HEK293 (cell line): Measurements from ENCODE around the gene LRRN2.

ENCODE experiments used
- CTCF ChIA-PET: fragments of 350-600 bp; formaldehyde crosslinking; extraction: SDS; loops from one replicate; lab custom pipeline; 2021; ENCODE audit warnings: antibody characterized with exemption; lab: Yijun Ruan, JAX
- POLR2A ChIA-PET: fragments of 300-600 bp; formaldehyde crosslinking; extraction: SDS; loops from one replicate; lab custom pipeline; 2020; ENCODE audit warnings: antibody characterized with exemption, inconsistent platforms; lab: Yijun Ruan, JAX
- H3K27ac ChIP-seq: fragments of 200-500 bp; sonication (Bioruptor generic); 2 replicates; pipeline ENCODE4 v1.5.1; 2014; ENCODE audit warnings: low read depth, low read length, control low read depth, inconsistent platforms; ENCODE audit errors: extremely low read depth
- H3K36me3 ChIP-seq, 2 experiments: fragments of 200-500 bp in 1 of 2; sonication (Bioruptor generic) in 1 of 2; 1 replicate in 1 of 2; 2 replicates in 1 of 2; pipeline ENCODE4 v1.5.1; 2014 to 2017; ENCODE audit warnings: inconsistent platforms in 2 of 2, low read length in 2 of 2; ENCODE audit not compliant: control insufficient read depth in 2 of 2, insufficient read depth in 1 of 2
- H3K4me1 ChIP-seq: fragments of 200-500 bp; sonication (Bioruptor generic); 2 replicates; pipeline ENCODE4 v1.5.1; 2014; ENCODE audit warnings: mild to moderate bottlenecking, low read length, inconsistent platforms; ENCODE audit not compliant: control insufficient read depth, insufficient read depth
- H3K4me3 ChIP-seq: 2 replicates; pipeline ENCODE4 v1.5.1; 2011; ENCODE audit warnings: low read depth, mild to moderate bottlenecking, control low read depth, low read length, moderate library complexity
- H3K9me3 ChIP-seq: fragments of 200-500 bp; sonication (Bioruptor generic); 2 replicates; pipeline ENCODE4 v1.5.1; 2014; ENCODE audit warnings: low read depth, low read length, inconsistent platforms; ENCODE audit not compliant: control insufficient read depth, insufficient read depth
- BCL11B ChIP-seq: fragments of 450-650 bp; formaldehyde crosslinking; IDR thresholded peaks from 2 replicates; pipeline ENCODE4 v1.5.1; 2016; ENCODE audit warnings: low read depth, missing biosample characterization, missing genetic modification characterization
- KLF8 ChIP-seq: fragments of 450-650 bp; formaldehyde crosslinking; IDR thresholded peaks from 2 replicates; pipeline ENCODE4 v1.5.1; 2016; ENCODE audit warnings: missing biosample characterization, missing genetic modification characterization
- MYNN ChIP-seq: fragments of 450-650 bp; formaldehyde crosslinking; IDR thresholded peaks from 2 replicates; pipeline ENCODE4 v1.5.1; 2016; ENCODE audit warnings: missing biosample characterization, missing genetic modification characterization, borderline replicate concordance
- PRDM6 ChIP-seq: fragments of 450-650 bp; formaldehyde crosslinking; IDR thresholded peaks from 2 replicates; pipeline ENCODE4 v1.5.1; 2017; ENCODE audit warnings: missing biosample characterization, missing genetic modification characterization
- TRIM28 ChIP-seq: IDR thresholded peaks from 2 replicates; pipeline ENCODE4 v1.6.1; 2011; ENCODE audit warnings: low read length, control low read depth, borderline replicate concordance
- YY2 ChIP-seq: fragments of 450-650 bp; formaldehyde crosslinking; IDR thresholded peaks from 2 replicates; pipeline ENCODE4 v1.5.1; 2016; ENCODE audit warnings: missing biosample characterization, missing genetic modification characterization
- ZBTB20 ChIP-seq: fragments of 450-650 bp; formaldehyde crosslinking; IDR thresholded peaks from 2 replicates; pipeline ENCODE4 v1.5.1; 2016; ENCODE audit warnings: missing biosample characterization, missing genetic modification characterization
- ZFP37 ChIP-seq: fragments of 450-650 bp; formaldehyde crosslinking; IDR thresholded peaks from 2 replicates; pipeline ENCODE4 v1.5.1; 2016; ENCODE audit warnings: missing biosample characterization, missing genetic modification characterization
- ZNF140 ChIP-seq: fragments of 450-650 bp; formaldehyde crosslinking; IDR thresholded peaks from 2 replicates; pipeline ENCODE4 v1.5.1; 2016; ENCODE audit warnings: missing biosample characterization, missing genetic modification characterization
- ZNF157 ChIP-seq: fragments of 450-650 bp; formaldehyde crosslinking; IDR thresholded peaks from 2 replicates; pipeline ENCODE4 v1.5.1; 2016; ENCODE audit warnings: missing biosample characterization, missing genetic modification characterization
- ZNF175 ChIP-seq: fragments of 450-650 bp; formaldehyde crosslinking; IDR thresholded peaks from 2 replicates; pipeline ENCODE4 v1.5.1; 2016; ENCODE audit warnings: missing biosample characterization, missing genetic modification characterization
- ZNF280C ChIP-seq: fragments of 450-650 bp; formaldehyde crosslinking; IDR thresholded peaks from 2 replicates; pipeline ENCODE4 v1.5.1; 2016; ENCODE audit warnings: missing biosample characterization, missing genetic modification characterization
- ZNF324 ChIP-seq: fragments of 450-650 bp; formaldehyde crosslinking; IDR thresholded peaks from 2 replicates; pipeline ENCODE4 v1.5.1; 2016; ENCODE audit warnings: missing biosample characterization, missing genetic modification characterization
- ZNF626 ChIP-seq: fragments of 450-650 bp; sonication (Bioruptor Pico); formaldehyde crosslinking; IDR thresholded peaks from 2 replicates; pipeline ENCODE4 v1.5.1; 2018; ENCODE audit warnings: missing biosample characterization, missing genetic modification characterization, inconsistent platforms
- ZNF639 ChIP-seq: fragments of 450-650 bp; formaldehyde crosslinking; IDR thresholded peaks from 2 replicates; pipeline ENCODE4 v1.5.1; 2016; ENCODE audit warnings: missing biosample characterization, missing genetic modification characterization

The LRRN2 gene

GRCh38 chr1:204709960-204710912 lies 24.7 kb upstream of the LRRN2 start:
- no peak for TF ChIP-seq KLF8 (tag by site-specific recombination)
- TF ChIP-seq MYNN (tag by site-specific recombination), result no peak
- TF ChIP-seq ZNF157 (tag by site-specific recombination), result no peak
- TF ChIP-seq ZFP37 (tag by site-specific recombination), result no peak
- TF ChIP-seq PRDM6 (tag by site-specific recombination), result no peak
- no peak for TF ChIP-seq ZBTB20 (tag by site-specific recombination)
- no peak for TF ChIP-seq ZNF280C
- no peak for TF ChIP-seq ZNF140 (tag by site-specific recombination)
- no peak for TF ChIP-seq ZNF639
- no peak for TF ChIP-seq ZNF175
- TF ChIP-seq YY2, result no peak
- H3K27ac ChIP-seq, result no peak overlapping the region
- POLR2A ChIA-PET, result no interaction called here
- H3K9me3 ChIP-seq, result no peaks in the 10 kb centered on the region
- no peak overlapping the region for H3K4me3 ChIP-seq
- CTCF ChIA-PET, result interaction anchor here (2.0 kb wide), 1 partner anchor 37 kb away, joined by 6 read pairs; no protein-coding TSS in a partner anchor
- no peaks in the 10 kb centered on the region for H3K36me3 ChIP-seq
- H3K4me1 ChIP-seq, result no peaks in the 10 kb centered on the region

- ChIA-PET POLR2A (interaction anchor here (1.3 kb wide), 1 partner anchor 135 kb away, joined by 8 read pairs; no protein-coding TSS in a partner anchor), CTCF (interaction anchor here (0.6 to 2.0 kb wide), 3 partner anchors 23 to 380 kb away, joined by 3 to 6 read pairs (median 4); partner anchors contain the start of gene LRRN2)
- Histone ChIP-seq H3K4me3 (no peak overlapping the region), H3K9me3 (no peaks in the 10 kb centered on the region), H3K27ac (no peak overlapping the region), H3K36me3 (no peaks in the 10 kb centered on the region), H3K4me1 (no peaks in the 10 kb centered on the region)
- no peak for TF ChIP-seq BCL11B
- no peak for TF ChIP-seq PRDM6 (tag by site-specific recombination)
- no peak for TF ChIP-seq ZNF626 (tag by site-specific recombination)
- TF ChIP-seq ZNF324 (tag by site-specific recombination), result no peak
- no peak for TF ChIP-seq TRIM28
Measured at GRCh38 chr1:204709021-204709420, 23.5 kb upstream of the LRRN2 start.
